H1 (cell line): ENCODE measurements around the gene STEAP1. TPM values are rescaled to one million over a fixed set of nuclear protein-coding genes. Genes with fewer than 3 reads are reported as not detected.
A peak's percentile ranks its signal among the peaks of the same experiment; 100 is the strongest.

Source experiments
- CTCF ChIA-PET: fragments of 300-600 bp; sonication (Branson Sonifier 250); formaldehyde crosslinking; loops from one replicate; lab custom pipeline; 2021; ENCODE audit not compliant: partially characterized antibody; lab: Charles Lee
- POLR2A ChIA-PET: fragments of 300-600 bp; sonication (Branson Sonifier 250); formaldehyde crosslinking; loops from one replicate; lab custom pipeline; 2021; ENCODE audit warnings: inconsistent platforms; ENCODE audit not compliant: partially characterized antibody; lab: Charles Lee
- DNase-seq, 2 experiments: peaks; one replicate each; pipeline versions ENCODE4 v3.0.0 to v3.0.0-alpha.2; 2010 to 2022; ENCODE audit warnings: low spot score in 2 of 2, low read depth in 1 of 2, mixed read lengths in 1 of 2
- FAIRE-seq: peaks from 2 replicates; lab custom pipeline; 2011; peaks lifted over from hg19 to GRCh38; lab: Jason Lieb, UNC
- H2AFZ ChIP-seq: 2 replicates; pipeline ENCODE4 v1.8.1; 2012; ENCODE audit warnings: low read length, inconsistent platforms
- H2AK5ac ChIP-seq: 2 replicates; pipeline ENCODE4 v1.6.1; 2013; ENCODE audit warnings: low read depth, low read length
- H2BK120ac ChIP-seq: replicated peaks from 2 replicates; pipeline ENCODE3; 2013; ENCODE audit warnings: low read depth, low read length, inconsistent platforms
- H2BK12ac ChIP-seq: 2 replicates; pipeline ENCODE4 v1.6.1; 2013; ENCODE audit warnings: low read depth, low read length
- H2BK15ac ChIP-seq: 2 replicates; pipeline ENCODE4 v1.6.1; 2013; ENCODE audit warnings: low read length
- H2BK20ac ChIP-seq: 2 replicates; pipeline ENCODE4 v1.6.1; 2013; ENCODE audit warnings: low read length
- H2BK5ac ChIP-seq: 2 replicates; pipeline ENCODE4 v1.6.1; 2013; ENCODE audit warnings: low read depth, low read length
- H3K14ac ChIP-seq: 2 replicates; pipeline ENCODE4 v1.6.1; 2013; ENCODE audit warnings: inconsistent platforms; ENCODE audit not compliant: insufficient read length
- H3K18ac ChIP-seq: 2 replicates; pipeline ENCODE4 v1.6.1; 2013; ENCODE audit warnings: low read length; ENCODE audit errors: extremely low read depth
- H3K23ac ChIP-seq: 2 replicates; pipeline ENCODE4 v1.6.1; 2013; ENCODE audit warnings: inconsistent platforms; ENCODE audit not compliant: insufficient read length
- H3K23me2 ChIP-seq: 2 replicates; pipeline ENCODE4 v1.6.1; 2013; ENCODE audit warnings: low read depth, low read length
- H3K27ac ChIP-seq: 2 replicates; pipeline ENCODE4 v1.6.1; 2011; ENCODE audit warnings: low read depth, low read length, inconsistent platforms
- H3K27me3 ChIP-seq, 4 experiments: replicated peaks in 1 of 4; 1 replicate in 1 of 4; 2 replicates in 3 of 4; pipeline versions ENCODE4 v1.6.1 to v1.8.1; 2011 to 2013; ENCODE audit warnings: low read length in 3 of 4, mild to moderate bottlenecking in 3 of 4, inconsistent platforms in 2 of 4, mixed read lengths in 2 of 4, moderate library complexity in 1 of 4; ENCODE audit not compliant: control insufficient read depth in 3 of 4, insufficient read depth in 3 of 4; ENCODE audit errors: extremely low read depth in 1 of 4
- H3K36me3 ChIP-seq, 4 experiments: 2 replicates each; pipeline versions ENCODE4 v1.6.1 to v1.8.1; 2011 to 2013; ENCODE audit warnings: mild to moderate bottlenecking in 4 of 4, low read length in 3 of 4, moderate library complexity in 2 of 4, control low read depth in 1 of 4, inconsistent platforms in 1 of 4; ENCODE audit not compliant: insufficient read depth in 4 of 4, control insufficient read depth in 2 of 4
- H3K4ac ChIP-seq: replicated peaks from 2 replicates; pipeline ENCODE3; 2013; ENCODE audit warnings: low read length, low read depth, mixed read lengths, inconsistent platforms; ENCODE audit not compliant: insufficient read length
- H3K4me1 ChIP-seq, 4 experiments: replicated peaks in 1 of 4; 1 replicate in 1 of 4; 2 replicates in 3 of 4; pipeline versions ENCODE4 v1.6.1 to v1.8.1; 2011 to 2013; ENCODE audit warnings: low read length in 3 of 4, inconsistent platforms in 2 of 4, mixed read lengths in 1 of 4; ENCODE audit not compliant: insufficient read depth in 4 of 4, control insufficient read depth in 3 of 4
- H3K4me2 ChIP-seq, 2 experiments: 2 replicates each; pipeline versions ENCODE4 v1.6.1 to v1.8.1; 2011 to 2013; ENCODE audit warnings: low read depth in 2 of 2, low read length in 2 of 2, control low read depth in 1 of 2, inconsistent platforms in 1 of 2, mild to moderate bottlenecking in 1 of 2; ENCODE audit not compliant: insufficient read depth in 1 of 2
- H3K4me3 ChIP-seq, 4 experiments: fragments of 200-600, 300-600 bp in 1 of 4; sonication (generic), shearing (Covaris generic), sonication (Bioruptor Twin) in 1 of 4; 2 replicates each; pipeline versions ENCODE4 v1.5.1 to v1.8.1; 2011 to 2016; ENCODE audit warnings: low read length in 4 of 4, low read depth in 3 of 4, control low read depth in 2 of 4, inconsistent platforms in 2 of 4, mild to moderate bottlenecking in 2 of 4, mixed read lengths in 1 of 4, moderate library complexity in 1 of 4; ENCODE audit not compliant: insufficient read depth in 2 of 4; ENCODE audit errors: extremely low read depth in 1 of 4
- H3K56ac ChIP-seq: replicated peaks from 2 replicates; pipeline ENCODE3; 2013; ENCODE audit warnings: low read depth, mild to moderate bottlenecking, mixed read lengths, low read length, inconsistent platforms; ENCODE audit not compliant: insufficient read length
- H3K79me1 ChIP-seq: 2 replicates; pipeline ENCODE4 v1.6.1; 2013; ENCODE audit warnings: low read depth, low read length, control low read depth
- H3K79me2 ChIP-seq, 2 experiments: 2 replicates each; pipeline versions ENCODE4 v1.6.1 to v1.8.1; 2012 to 2013; ENCODE audit warnings: low read length in 2 of 2, mild to moderate bottlenecking in 2 of 2, inconsistent platforms in 1 of 2; ENCODE audit not compliant: insufficient read depth in 2 of 2, control insufficient read depth in 1 of 2
- H3K9ac ChIP-seq, 4 experiments: replicated peaks in 1 of 4; 1 replicate in 1 of 4; 2 replicates in 3 of 4; pipeline versions ENCODE4 v1.6.1 to v1.8.1; 2011 to 2013; ENCODE audit warnings: low read depth in 3 of 4, low read length in 3 of 4, control low read depth in 2 of 4, mild to moderate bottlenecking in 2 of 4, moderate library complexity in 2 of 4, inconsistent platforms in 1 of 4; ENCODE audit errors: extremely low read depth in 1 of 4
- H3K9me3 ChIP-seq, 2 experiments: 2 replicates each; pipeline versions ENCODE4 v1.6.1 to v1.8.1; 2012 to 2013; ENCODE audit warnings: mild to moderate bottlenecking in 2 of 2, moderate library complexity in 2 of 2, control low read depth in 1 of 2, inconsistent platforms in 1 of 2, low read depth in 1 of 2, low read length in 1 of 2, mixed read lengths in 1 of 2; ENCODE audit not compliant: insufficient read depth in 2 of 2
- H4K20me1 ChIP-seq, 2 experiments: replicated peaks in 1 of 2; 2 replicates each; pipeline versions ENCODE3 to v1.8.1; 2011 to 2013; ENCODE audit warnings: inconsistent platforms in 2 of 2, low read length in 2 of 2, mild to moderate bottlenecking in 1 of 2; ENCODE audit not compliant: insufficient read depth in 2 of 2, control insufficient read depth in 1 of 2
- H4K5ac ChIP-seq: 2 replicates; pipeline ENCODE4 v1.6.1; 2013; ENCODE audit warnings: low read length, low read depth, mixed read lengths, inconsistent platforms; ENCODE audit not compliant: insufficient read length
- H4K8ac ChIP-seq: 2 replicates; pipeline ENCODE4 v1.8.0; 2013; ENCODE audit warnings: mild to moderate bottlenecking, moderate library complexity, low read length, inconsistent platforms; ENCODE audit not compliant: insufficient read depth; ENCODE audit errors: extremely low read depth
- H4K91ac ChIP-seq: replicated peaks from 2 replicates; pipeline ENCODE3; 2013; ENCODE audit warnings: low read length, mixed read lengths, inconsistent platforms; ENCODE audit not compliant: insufficient read length
- PHF8 ChIP-seq: fragments of 200-600 bp; sonication (generic); conservative IDR thresholded peaks from 2 replicates; pipeline ENCODE4 v1.7.1; 2012; ENCODE audit warnings: low read depth, mild to moderate bottlenecking, inconsistent platforms, low read length, moderate library complexity
- RAD21 ChIP-seq, 2 experiments: IDR thresholded peaks in 1 of 2; conservative IDR thresholded peaks in 1 of 2; 2 replicates each; pipeline ENCODE4 v1.6.1; 2011; ENCODE audit warnings: low read depth in 2 of 2, low read length in 2 of 2, improper control_type of control experiment in 1 of 2, inconsistent platforms in 1 of 2, mild to moderate bottlenecking in 1 of 2, moderate library complexity in 1 of 2
- WGBS, 2 experiments: shearing (Covaris generic) in 1 of 2; methylation state at CpG; one replicate each; pipeline versions ENCODE4 v1.1.6 to v1.1.7; 2013 to 2015; ENCODE audit warnings: low lambda C conversion rate in 2 of 2, mixed read lengths in 2 of 2, inconsistent platforms in 1 of 2, low coverage in 1 of 2, missing lambda C conversion rate in 1 of 2; ENCODE audit not compliant: insufficient replicate concordance in 2 of 2, insufficient coverage in 1 of 2, insufficient read length in 1 of 2; ENCODE audit errors: extremely low coverage in 1 of 2, missing lambda C conversion rate in 1 of 2; 5-methylcytosine and 5-hydroxymethylcytosine counted together
- polyA plus RNA-seq, 7 experiments: library from polyadenylated mRNA; depleted of rRNA in 3 of 7; stranded (reverse) in 5 of 7; unstranded in 2 of 7; fragments of >200 nt in 5 of 7; fragments of 200-250 nt in 2 of 7; gene quantifications; 1 replicate in 5 of 7; 2 replicates in 1 of 7; 4 replicates in 1 of 7; pipeline versions ENCODE4 v1.2.1 to v1.2.3, GENCODE V29; 2011 to 2013; ENCODE audit warnings: missing spikeins in 2 of 7, mixed read lengths in 2 of 7
- total RNA-seq: library from RNA; stranded (reverse); fragmentation: NEBNext Ultra II Directional; extraction: Animal tissue kit (Norgen Biotek cat#: 25700); gene quantifications from 2 replicates; pipeline ENCODE4 v1.2.1, GENCODE V29; 2021

STEAP1 gene
- total and polyA plus RNA-seq, 2 of the 8 experiments (the other 6 are each of a cell fraction or from before 2014, with no cell fraction given), result 9.2 to 9.5 TPM

DNA sequence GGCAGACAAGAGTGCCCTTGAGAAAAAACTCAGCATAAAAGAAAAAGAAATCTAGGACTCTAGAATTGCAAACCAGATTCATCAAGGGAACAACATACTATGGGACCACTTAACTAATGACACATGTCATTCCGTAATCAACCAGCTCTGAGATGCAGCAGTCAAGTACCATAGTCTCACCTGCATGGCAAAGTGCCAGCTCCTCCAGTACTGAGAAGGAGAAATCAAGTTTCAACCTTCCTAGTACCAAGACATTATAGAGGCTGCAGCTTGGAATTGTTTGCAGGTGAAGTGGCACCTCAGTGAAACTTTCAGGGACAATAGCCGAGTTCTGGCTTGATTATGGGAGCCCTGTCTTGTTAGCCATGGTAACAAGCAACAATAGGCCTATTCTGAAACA, 11.5 kb downstream of the STEAP1 start:
- peaks cover 0 to 4% (median 0%) of the 10 kb centered on the region in 4 experiments; a peak in 1 of 8 replicates for H3K36me3 ChIP-seq
- CTCF ChIA-PET, result interaction anchor here (0.6 to 3.2 kb wide), 6 partner anchors 10 to 263 kb away, joined by 3 to 14 read pairs (median 5); no protein-coding TSS in a partner anchor
- no peak overlapping the region for H3K14ac ChIP-seq
- H3K4me2 ChIP-seq, result no peak overlapping the region
- no peaks in the 10 kb centered on the region; the same call in 1 of the 2 replicates for H3K23me2 ChIP-seq
- H3K9ac ChIP-seq, result no peak overlapping the region
- H2AFZ ChIP-seq, result no peak overlapping the region
- H3K4me1 ChIP-seq, result no peaks in the 10 kb centered on the region
- H4K5ac ChIP-seq, result no peak overlapping the region
- no peak overlapping the region for H3K4ac ChIP-seq
- H3K27me3 ChIP-seq, result no peaks in the 10 kb centered on the region
- no peak overlapping the region for H2BK12ac ChIP-seq
- H4K20me1 ChIP-seq, result no peaks in the 10 kb centered on the region
- DNase-seq (no peak), FAIRE-seq (no peak)
- H3K79me2 ChIP-seq, result no peaks in the 10 kb centered on the region
- H3K4me3 ChIP-seq, result no peak overlapping the region
- H3K9me3 ChIP-seq, result no peaks in the 10 kb centered on the region
- no peak overlapping the region for H4K91ac ChIP-seq
- no peak for TF ChIP-seq PHF8
- peak in 1 of 2 experiments; percentile 11; a peak in 2 of 4 replicates for TF ChIP-seq RAD21 (IDR thresholded peaks at IDR 0.05 in 1 of 2, conservative IDR thresholded peaks at IDR 0.05 in 1 of 2; ENCODE audit: low read depth in 2 of 2, low read length in 2 of 2)
- H3K56ac ChIP-seq, result no peak overlapping the region
- no peak overlapping the region for H2AK5ac ChIP-seq
- no peak overlapping the region for H4K8ac ChIP-seq
- no peak overlapping the region for H3K27ac ChIP-seq
- no peaks in the 10 kb centered on the region for H3K79me1 ChIP-seq
- H2BK15ac ChIP-seq, result no peak overlapping the region
- POLR2A ChIA-PET, result no interaction called here
- H2BK5ac ChIP-seq, result no peak overlapping the region
- 93% methylated on average over 2 of the region's 2 CpGs; no CpG with 5 or more reads in 1 of the 2 experiments for WGBS, 2 experiments
- no peak overlapping the region for H2BK20ac ChIP-seq
- no peak overlapping the region for H3K18ac ChIP-seq
- no peak overlapping the region for H2BK120ac ChIP-seq
- H3K23ac ChIP-seq, result no peak overlapping the region
